H9 (cell line): ENCODE measurements around the gene IDUA. TPM values are rescaled to one million over a fixed set of nuclear protein-coding genes. Genes with fewer than 3 reads are reported as not detected.

Experiments used
- DNase-seq: peaks from one replicate; pipeline ENCODE4 v3.0.0-alpha.2; 2017
- H2AFZ ChIP-seq: one replicate; pipeline ENCODE4 v1.6.1; 2013; ENCODE audit warnings: mild to moderate bottlenecking, low read length, control low read depth, moderate library complexity
- H2AK5ac ChIP-seq: 2 replicates; pipeline ENCODE4 v1.6.1; 2013; ENCODE audit warnings: low read length, control low read depth, mixed read lengths; ENCODE audit not compliant: insufficient read length
- H2BK120ac ChIP-seq: one replicate; pipeline ENCODE4 v1.6.1; 2013; ENCODE audit warnings: low read depth, mild to moderate bottlenecking, low read length, control low read depth, inconsistent platforms; ENCODE audit not compliant: poor library complexity, severe bottlenecking
- H2BK12ac ChIP-seq: 2 replicates; pipeline ENCODE4 v1.6.1; 2013; ENCODE audit warnings: low read length, control low read depth, mixed read lengths, low read depth; ENCODE audit not compliant: insufficient read length
- H2BK15ac ChIP-seq: 2 replicates; pipeline ENCODE4 v1.6.1; 2013; ENCODE audit warnings: low read depth, low read length, control low read depth
- H2BK20ac ChIP-seq: one replicate; pipeline ENCODE4 v1.6.1; 2013; ENCODE audit warnings: low read depth, mild to moderate bottlenecking, low read length, control low read depth, inconsistent platforms; ENCODE audit not compliant: poor library complexity, severe bottlenecking
- H2BK5ac ChIP-seq: 2 replicates; pipeline ENCODE4 v1.6.1; 2013; ENCODE audit warnings: low read length, control low read depth, mixed read lengths; ENCODE audit not compliant: insufficient read length
- H3K14ac ChIP-seq: 2 replicates; pipeline ENCODE4 v1.6.1; 2013; ENCODE audit warnings: low read length, control low read depth; ENCODE audit not compliant: insufficient read depth
- H3K18ac ChIP-seq: 2 replicates; pipeline ENCODE4 v1.6.1; 2013; ENCODE audit warnings: low read depth, mild to moderate bottlenecking, mixed read lengths, low read length, control low read depth; ENCODE audit not compliant: insufficient read length
- H3K23ac ChIP-seq: 2 replicates; pipeline ENCODE4 v1.6.1; 2013; ENCODE audit warnings: low read length, control low read depth, mixed read lengths, low read depth; ENCODE audit not compliant: insufficient read length
- H3K23me2 ChIP-seq: 2 replicates; pipeline ENCODE4 v1.6.1; 2013; ENCODE audit warnings: low read depth, mild to moderate bottlenecking, mixed read lengths, low read length, control low read depth; ENCODE audit not compliant: insufficient read length, poor library complexity, severe bottlenecking
- H3K27ac ChIP-seq: 2 replicates; pipeline ENCODE4 v1.5.1; 2013; ENCODE audit warnings: low read length, control low read depth, mixed read lengths, low read depth; ENCODE audit not compliant: insufficient read length
- H3K27me3 ChIP-seq: 2 replicates; pipeline ENCODE4 v1.6.1; 2013; ENCODE audit warnings: low read length, control low read depth, inconsistent platforms; ENCODE audit not compliant: insufficient read depth
- H3K4ac ChIP-seq: 2 replicates; pipeline ENCODE4 v1.6.1; 2013; ENCODE audit warnings: low read depth, mild to moderate bottlenecking, control low read depth, inconsistent platforms, low read length, moderate library complexity
- H3K4me1 ChIP-seq: 2 replicates; pipeline ENCODE4 v1.6.1; 2013; ENCODE audit warnings: low read length, control low read depth, inconsistent platforms; ENCODE audit not compliant: insufficient read depth
- H3K4me2 ChIP-seq: 2 replicates; pipeline ENCODE4 v1.6.1; 2013; ENCODE audit warnings: low read length, control low read depth, mixed read lengths; ENCODE audit not compliant: insufficient read length, insufficient read depth
- H3K56ac ChIP-seq: 2 replicates; pipeline ENCODE4 v1.6.1; 2013; ENCODE audit warnings: low read depth, mild to moderate bottlenecking, mixed read lengths, low read length, control low read depth; ENCODE audit not compliant: insufficient read length
- H3K79me1 ChIP-seq: 2 replicates; pipeline ENCODE4 v1.6.1; 2013; ENCODE audit warnings: low read depth, mild to moderate bottlenecking, moderate library complexity, low read length, control low read depth, inconsistent platforms; ENCODE audit not compliant: insufficient read depth, poor library complexity, severe bottlenecking
- H3K79me2 ChIP-seq: 2 replicates; pipeline ENCODE4 v1.6.1; 2013; ENCODE audit warnings: low read length, control low read depth, inconsistent platforms; ENCODE audit not compliant: insufficient read depth
- H3K9ac ChIP-seq: 2 replicates; pipeline ENCODE4 v1.6.1; 2013; ENCODE audit warnings: low read length, control low read depth, mixed read lengths; ENCODE audit not compliant: insufficient read length; ENCODE audit errors: extremely low read depth
- H3K9me3 ChIP-seq: one replicate; pipeline ENCODE4 v1.6.1; 2013; ENCODE audit warnings: low read depth, low read length, inconsistent platforms; ENCODE audit not compliant: control insufficient read depth
- H3T11ph ChIP-seq: one replicate; pipeline ENCODE4 v1.6.1; 2013; ENCODE audit warnings: mild to moderate bottlenecking, low read length, control low read depth, inconsistent platforms
- H4K20me1 ChIP-seq: one replicate; pipeline ENCODE4 v1.6.1; 2013; ENCODE audit not compliant: control insufficient read depth, insufficient read length, insufficient read depth
- H4K5ac ChIP-seq: 2 replicates; pipeline ENCODE4 v1.6.1; 2013; ENCODE audit warnings: low read depth, mild to moderate bottlenecking, mixed read lengths, low read length, control low read depth; ENCODE audit not compliant: insufficient read length
- H4K8ac ChIP-seq: replicated peaks from 2 replicates; pipeline ENCODE4 v1.6.1; 2013; ENCODE audit warnings: low read length, control low read depth, mixed read lengths, low read depth; ENCODE audit not compliant: insufficient read length
- H4K91ac ChIP-seq: 2 replicates; pipeline ENCODE4 v1.6.1; 2013; ENCODE audit warnings: low read depth, mild to moderate bottlenecking, moderate library complexity, mixed read lengths, low read length, control low read depth; ENCODE audit not compliant: insufficient read length
- H3K27ac Mint-ChIP-seq, 3 experiments: 2 replicates in 2 of 3; 3 replicates in 1 of 3; pipeline ENCODE4 v1.8.0; 2020 to 2021; ENCODE audit warnings: mixed read lengths in 3 of 3, mild to moderate bottlenecking in 1 of 3, moderate library complexity in 1 of 3
- H3K27me3 Mint-ChIP-seq: 2 replicates; pipeline ENCODE4 v1.8.0; 2021; ENCODE audit warnings: low read depth, mild to moderate bottlenecking, moderate library complexity, mixed read lengths
- H3K36me3 Mint-ChIP-seq, 3 experiments: 2 replicates in 2 of 3; 3 replicates in 1 of 3; pipeline ENCODE4 v1.8.0; 2020 to 2021; ENCODE audit warnings: low read depth in 3 of 3, mixed read lengths in 3 of 3; ENCODE audit not compliant: insufficient read depth in 1 of 3
- H3K4me1 Mint-ChIP-seq, 2 experiments: 2 replicates each; pipeline ENCODE4 v1.8.0; 2020; ENCODE audit warnings: mixed read lengths in 2 of 2
- H3K4me3 Mint-ChIP-seq, 2 experiments: 2 replicates in 1 of 2; 3 replicates in 1 of 2; pipeline ENCODE4 v1.8.0; 2020 to 2021; ENCODE audit warnings: mild to moderate bottlenecking in 2 of 2, mixed read lengths in 2 of 2, moderate library complexity in 1 of 2
- H3K9me3 Mint-ChIP-seq, 2 experiments: 2 replicates in 1 of 2; 3 replicates in 1 of 2; pipeline ENCODE4 v1.8.0; 2020; ENCODE audit warnings: mild to moderate bottlenecking in 2 of 2, mixed read lengths in 2 of 2, moderate library complexity in 1 of 2
- CTCF ChIP-seq: fragments of 200-600 bp; sonication (generic); conservative IDR thresholded peaks from 3 replicates; pipeline ENCODE4 v1.8.0; 2021; ENCODE audit warnings: antibody characterized with exemption, mild to moderate bottlenecking
- WGBS: extraction: QIAGEN DNeasy Blood & Tissue Kit; methylation state at CpG from one replicate; pipeline ENCODE4 v1.1.7; 2013; ENCODE audit warnings: missing lambda C conversion rate, low lambda C conversion rate, mixed read lengths; ENCODE audit not compliant: insufficient read length; ENCODE audit errors: extremely low coverage; 5-methylcytosine and 5-hydroxymethylcytosine counted together
- total RNA-seq: library from RNA; stranded (reverse); gene quantifications from 2 replicates; pipeline ENCODE4 v1.2.1, GENCODE V29; 2021

Gene IDUA
- total RNA-seq, 1 experiment from 2014 or later, result 14.5 TPM

DNA sequence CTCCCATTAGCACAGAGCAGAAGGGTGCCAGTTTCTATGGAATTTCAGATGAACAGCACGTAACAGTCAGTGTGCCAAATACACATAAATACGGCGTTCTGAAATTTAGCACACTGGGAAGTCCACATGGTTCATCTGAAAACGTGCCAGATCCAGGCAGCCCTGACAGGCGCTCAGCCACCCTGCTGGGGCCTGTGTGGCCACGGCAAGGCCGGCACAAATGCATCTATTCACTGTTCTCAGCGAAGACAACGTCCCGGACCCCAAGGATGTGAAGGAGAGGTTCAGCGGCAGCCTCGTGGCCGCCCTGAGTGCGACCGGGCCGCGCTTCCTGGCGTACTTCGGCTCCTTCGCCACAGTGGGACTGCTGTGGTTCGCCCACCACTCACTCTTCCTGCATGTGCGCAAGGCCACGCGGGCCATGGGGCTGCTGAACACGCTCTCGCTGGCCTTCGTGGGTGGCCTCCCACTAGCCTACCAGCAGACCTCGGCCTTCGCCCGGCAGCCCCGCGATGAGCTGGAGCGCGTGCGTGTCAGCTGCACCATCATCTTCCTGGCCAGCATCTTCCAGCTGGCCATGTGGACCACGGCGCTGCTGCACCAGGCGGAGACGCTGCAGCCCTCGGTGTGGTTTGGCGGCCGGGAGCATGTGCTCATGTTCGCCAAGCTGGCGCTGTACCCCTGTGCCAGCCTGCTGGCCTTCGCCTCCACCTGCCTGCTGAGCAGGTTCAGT, 29.1 kb upstream of the IDUA start:
- Histone ChIP-seq H4K5ac (no peak overlapping the region), H2BK120ac (no peak overlapping the region), H3K14ac (no peak overlapping the region; the same call in 1 of the 2 replicates), H3K79me1 (no peaks in the 10 kb centered on the region), H3K56ac (no peak overlapping the region), H4K8ac (no peak overlapping the region), H4K91ac (no peak overlapping the region), H2AFZ (no peak overlapping the region), H2BK15ac (no peak overlapping the region), H3K4ac (no peak overlapping the region), H3K79me2 (no peaks in the 10 kb centered on the region), H3K18ac (no peak overlapping the region), H3K27me3 (no peaks in the 10 kb centered on the region), H2BK20ac (no peak overlapping the region), H3K23me2 (no peaks in the 10 kb centered on the region), H3K9me3 (no peaks in the 10 kb centered on the region), H3K23ac (no peak overlapping the region), H2BK5ac (no peak overlapping the region), H2BK12ac (no peak overlapping the region), H2AK5ac (no peak overlapping the region), H4K20me1 (no peaks in the 10 kb centered on the region), H3K4me1 (no peaks in the 10 kb centered on the region), H3K27ac (no peak overlapping the region), H3K9ac (no peak overlapping the region), H3T11ph (no peak overlapping the region), H3K4me2 (no peak overlapping the region)
- Mint-ChIP-seq H3K27ac (no peak overlapping the region), H3K27me3 (no peaks in the 10 kb centered on the region), H3K36me3 (peaks cover 0 to 5% (median 0%) of the 10 kb centered on the region in 3 experiments; a peak in 1 of 7 replicates), H3K4me3 (no peak overlapping the region; a peak in 1 of 5 replicates), H3K4me1 (no peaks in the 10 kb centered on the region), H3K9me3 (no peaks in the 10 kb centered on the region)
- no CpG with 5 or more reads among the region's 45 CpGs for WGBS
- no peak for TF ChIP-seq CTCF
- DNase-seq, result no peak
